ENCODE results near the gene TTC1. TPM values are rescaled to one million over a fixed set of nuclear protein-coding genes. Genes with fewer than 3 reads are reported as not detected.
"Not testable (repeated sequence)": the region's sequence is repeated elsewhere in the genome, so short reads cannot be mapped to it uniquely, and the experiment has no call there.

The TTC1 gene, protein sequence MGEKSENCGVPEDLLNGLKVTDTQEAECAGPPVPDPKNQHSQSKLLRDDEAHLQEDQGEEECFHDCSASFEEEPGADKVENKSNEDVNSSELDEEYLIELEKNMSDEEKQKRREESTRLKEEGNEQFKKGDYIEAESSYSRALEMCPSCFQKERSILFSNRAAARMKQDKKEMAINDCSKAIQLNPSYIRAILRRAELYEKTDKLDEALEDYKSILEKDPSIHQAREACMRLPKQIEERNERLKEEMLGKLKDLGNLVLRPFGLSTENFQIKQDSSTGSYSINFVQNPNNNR
- 51.1 TPM for polyA plus RNA-seq (2013)

DNA sequence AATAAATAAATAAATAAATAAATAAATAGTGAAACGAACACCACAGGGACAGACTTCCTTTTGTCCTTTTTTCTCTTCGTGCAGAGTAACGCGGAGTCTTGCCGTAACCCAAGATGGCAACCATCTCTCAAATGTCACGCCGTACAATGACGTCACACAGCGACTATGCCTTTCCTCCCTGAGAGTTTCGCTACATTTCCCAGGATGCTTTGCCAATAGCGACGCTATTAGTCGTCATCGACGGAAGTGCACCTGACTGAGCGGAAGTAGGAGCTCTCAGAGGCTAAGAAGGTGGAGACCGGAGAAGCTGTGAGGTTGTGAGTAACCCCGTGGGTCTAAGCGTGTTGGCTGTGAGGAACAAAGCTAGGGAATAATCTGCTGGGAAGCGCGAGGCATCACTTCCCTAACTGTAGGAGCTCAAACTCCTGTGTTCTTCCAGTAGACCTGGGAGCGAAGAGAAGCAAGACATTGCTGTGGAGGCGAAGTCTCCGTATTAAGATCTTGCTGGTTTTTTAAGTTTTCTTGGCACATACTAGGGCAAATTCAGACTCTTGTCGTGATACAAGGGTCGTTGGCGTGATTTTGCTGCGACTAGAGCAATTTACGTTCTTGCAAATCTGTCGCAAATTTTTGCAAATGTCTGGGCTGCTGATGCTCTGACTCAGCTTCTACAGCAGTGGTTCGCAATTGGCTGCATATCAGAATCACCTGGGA lies at the start of gene TTC1:
Gene TTC1, plus strand, starts transcription at position 263 of the 714 bp plus-strand sequence. CDS start 1,390 bp downstream, outside the sequence.
- Histone ChIP-seq H3K27me3 (replicated peaks in 2 of 5; ENCODE audit: control insufficient read depth in 4 of 5, insufficient read depth in 5 of 5, low read length in 4 of 5) (no peaks in the 10 kb centered on the region), H3K4me3 (ENCODE audit: control insufficient read depth in 1 of 7, extremely low read depth in 1 of 7, insufficient read depth in 4 of 7, low read depth in 2 of 7, low read length in 6 of 7) (peak within 1 kb of the TSS; percentile 66 to 100 (median 98)), H3K36me3 (ENCODE audit: control insufficient read depth in 4 of 4, insufficient read depth in 4 of 4, low read length in 3 of 4) (peaks cover 2 to 17% (median 13%) of the 10 kb centered on the region in 4 experiments), H3K9me3 (ENCODE audit: control extremely low read depth in 1 of 5, control insufficient read depth in 4 of 5, insufficient read depth in 2 of 5, low read depth in 1 of 5, low read length in 4 of 5) (no peaks in the 10 kb centered on the region), H3K4me1 (ENCODE audit: control extremely low read depth in 1 of 4, control insufficient read depth in 4 of 4, insufficient read depth in 4 of 4, low read length in 3 of 4) (peaks cover 8 to 18% (median 13%) of the 10 kb centered on the region in 4 experiments), H3K27ac (ENCODE audit: insufficient read depth in 1 of 2, low read depth in 1 of 2, low read length in 2 of 2, poor library complexity in 1 of 2, severe bottlenecking in 2 of 2) (peak within 1 kb of the TSS; percentile 85 to 93)
- ChIA-PET POLR2A (interaction anchor here (0.9 kb wide), 1 partner anchor 22 kb away, joined by 3 read pairs; no protein-coding TSS in a partner anchor), CTCF (interaction anchor here (1.0 to 1.9 kb wide), 2 partner anchors 12 to 22 kb away, joined by 4 to 15 read pairs; no protein-coding TSS in a partner anchor)
- DNase-seq = peak; percentile 99 to 100 (median 99)
- under 1% methylated on average over 28 of the region's 31 CpGs for WGBS (ENCODE audit: insufficient coverage)

DNA sequence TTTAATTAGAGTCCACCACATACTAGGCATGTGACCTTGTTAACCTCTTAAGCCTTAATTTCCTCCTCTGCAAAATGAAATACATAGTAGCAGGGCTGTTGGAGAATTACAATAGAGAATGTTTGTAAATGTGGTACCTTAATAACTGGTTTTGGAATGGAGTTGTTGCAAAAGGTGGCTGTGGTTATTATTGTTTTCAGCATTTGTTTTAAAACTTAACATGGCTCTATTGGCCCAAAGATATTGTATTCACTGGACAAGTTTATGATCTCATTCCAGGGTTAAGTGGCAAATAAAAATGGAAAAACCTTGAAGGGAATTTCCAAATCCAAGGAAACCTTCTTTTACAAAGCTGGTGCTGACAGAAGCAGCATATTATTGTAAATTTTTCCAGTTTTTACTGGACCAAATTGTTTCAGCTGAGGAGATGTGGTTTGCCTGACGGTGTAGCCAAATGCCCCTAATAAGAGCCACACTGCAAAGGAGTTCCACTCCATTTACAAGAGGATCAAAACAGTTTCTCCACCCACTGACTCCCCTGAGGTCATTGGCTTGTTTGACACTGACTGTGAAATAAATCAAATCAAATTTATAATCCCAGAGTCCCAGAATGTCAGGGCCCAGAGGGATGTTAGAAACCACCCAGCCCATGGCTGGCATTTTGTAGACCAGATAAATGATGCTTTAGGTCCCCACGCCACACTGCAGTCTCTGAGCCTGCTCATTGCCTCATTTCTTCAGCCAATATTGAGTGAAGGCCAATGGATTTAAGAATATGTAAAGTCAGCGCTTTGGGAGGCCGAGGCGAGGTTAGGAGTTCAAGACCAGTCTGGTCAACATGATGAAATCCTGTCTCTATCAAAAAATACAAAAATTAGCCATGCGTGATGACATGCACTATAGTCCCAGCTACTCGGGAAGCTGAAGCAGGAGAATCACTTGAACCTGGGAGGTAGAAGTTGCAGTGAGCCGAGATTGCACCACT lies 47.5 kb upstream of the TTC1 start:
- no peak overlapping the region for H3K27ac ChIP-seq (ENCODE audit: insufficient read depth in 1 of 2, low read depth in 1 of 2, low read length in 2 of 2, poor library complexity in 1 of 2, severe bottlenecking in 2 of 2)
- DNase-seq = no peak
- peaks cover 0 to 10% (median 6%) of the 10 kb centered on the region in 5 experiments for H3K27me3 ChIP-seq (replicated peaks in 2 of 5; ENCODE audit: control insufficient read depth in 4 of 5, insufficient read depth in 5 of 5, low read length in 4 of 5)
- no peak overlapping the region for H3K4me3 ChIP-seq (ENCODE audit: control insufficient read depth in 1 of 7, extremely low read depth in 1 of 7, insufficient read depth in 4 of 7, low read depth in 2 of 7, low read length in 6 of 7)
- H3K9me3 ChIP-seq (ENCODE audit: control extremely low read depth in 1 of 5, control insufficient read depth in 4 of 5, insufficient read depth in 2 of 5, low read depth in 1 of 5, low read length in 4 of 5) = no peaks in the 10 kb centered on the region
- CTCF ChIA-PET = interaction anchor here (1.8 kb wide), 1 partner anchor 674 kb away, joined by 3 read pairs; no protein-coding TSS in a partner anchor
- H3K36me3 ChIP-seq (ENCODE audit: control insufficient read depth in 4 of 4, insufficient read depth in 4 of 4, low read length in 3 of 4) = no peaks in the 10 kb centered on the region
- WGBS (ENCODE audit: insufficient coverage) = 100% methylated on average over 5 of the region's 8 CpGs
- no peaks in the 10 kb centered on the region for H3K4me1 ChIP-seq (ENCODE audit: control extremely low read depth in 1 of 4, control insufficient read depth in 4 of 4, insufficient read depth in 4 of 4, low read length in 3 of 4)
- POLR2A ChIA-PET = no interaction called here

DNA sequence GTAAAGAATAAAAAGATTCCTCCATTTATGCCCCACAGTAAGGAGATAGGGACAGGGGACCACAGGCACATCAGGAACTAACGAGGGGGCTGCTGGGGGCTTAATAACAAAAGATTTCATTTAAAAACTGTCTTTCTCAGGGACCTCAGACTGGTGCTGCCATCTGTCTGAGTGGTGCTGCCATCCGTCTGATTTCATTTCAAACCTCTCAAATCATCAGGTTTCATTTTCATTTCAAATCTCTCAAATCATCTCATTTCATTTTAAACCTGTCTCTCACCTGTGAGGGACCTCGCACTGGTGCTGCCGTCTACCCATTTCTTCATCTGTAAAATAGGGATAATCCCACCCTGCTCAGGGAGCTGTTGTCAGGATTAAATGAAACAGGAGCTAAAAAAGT lies 46.7 kb upstream of the TTC1 start:
- Histone ChIP-seq H3K27me3 (replicated peaks in 2 of 5; ENCODE audit: control insufficient read depth in 4 of 5, insufficient read depth in 5 of 5, low read length in 4 of 5) (peaks cover 0 to 13% (median 8%) of the 10 kb centered on the region in 5 experiments), H3K4me1 (ENCODE audit: control extremely low read depth in 1 of 4, control insufficient read depth in 4 of 4, insufficient read depth in 4 of 4, low read length in 3 of 4) (no peaks in the 10 kb centered on the region), H3K27ac (ENCODE audit: insufficient read depth in 1 of 2, low read depth in 1 of 2, low read length in 2 of 2, poor library complexity in 1 of 2, severe bottlenecking in 2 of 2) (no peak overlapping the region), H3K9me3 (ENCODE audit: control extremely low read depth in 1 of 5, control insufficient read depth in 4 of 5, insufficient read depth in 2 of 5, low read depth in 1 of 5, low read length in 4 of 5) (no peaks in the 10 kb centered on the region), H3K36me3 (ENCODE audit: control insufficient read depth in 4 of 4, insufficient read depth in 4 of 4, low read length in 3 of 4) (no peaks in the 10 kb centered on the region), H3K4me3 (ENCODE audit: control insufficient read depth in 1 of 7, extremely low read depth in 1 of 7, insufficient read depth in 4 of 7, low read depth in 2 of 7, low read length in 6 of 7) (no peak overlapping the region)
- ChIA-PET CTCF (interaction anchor here (1.8 kb wide), 1 partner anchor 675 kb away, joined by 3 read pairs; no protein-coding TSS in a partner anchor), POLR2A (no interaction called here)
- DNase-seq = no peak
- 97% methylated on average over 3 of the region's 4 CpGs for WGBS (ENCODE audit: insufficient coverage)

DNA sequence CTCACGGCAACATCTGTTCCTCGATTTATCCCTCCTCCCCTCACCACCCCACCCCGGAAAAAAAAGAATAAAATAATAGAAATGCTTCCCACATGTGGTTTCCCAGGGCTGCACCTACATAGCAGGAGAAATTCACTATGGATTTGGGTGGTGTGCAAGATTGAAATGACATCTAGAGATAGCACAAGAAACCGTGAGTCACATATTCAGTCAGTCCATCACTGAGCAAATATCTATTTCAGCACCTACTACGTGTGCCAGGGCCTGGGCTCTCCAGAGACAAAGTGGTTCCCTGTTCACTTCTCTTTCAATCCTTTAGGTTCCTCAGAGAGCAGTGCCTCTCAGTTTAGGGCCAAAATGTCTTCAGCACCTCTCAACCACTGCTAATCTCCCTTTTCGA lies 45.0 kb upstream of the TTC1 start:
- no peaks in the 10 kb centered on the region for H3K4me1 ChIP-seq (ENCODE audit: control extremely low read depth in 1 of 4, control insufficient read depth in 4 of 4, insufficient read depth in 4 of 4, low read length in 3 of 4)
- POLR2A ChIA-PET = interaction anchor here (0.9 kb wide), 1 partner anchor 10 kb away, joined by 3 read pairs; no protein-coding TSS in a partner anchor
- 96% methylated on average over 3 of the region's 6 CpGs for WGBS (ENCODE audit: insufficient coverage)
- no peak for DNase-seq
- no peak overlapping the region for H3K4me3 ChIP-seq (ENCODE audit: control insufficient read depth in 1 of 7, extremely low read depth in 1 of 7, insufficient read depth in 4 of 7, low read depth in 2 of 7, low read length in 6 of 7)
- H3K27ac ChIP-seq (ENCODE audit: insufficient read depth in 1 of 2, low read depth in 1 of 2, low read length in 2 of 2, poor library complexity in 1 of 2, severe bottlenecking in 2 of 2) = no peak overlapping the region
- H3K36me3 ChIP-seq (ENCODE audit: control insufficient read depth in 4 of 4, insufficient read depth in 4 of 4, low read length in 3 of 4) = no peaks in the 10 kb centered on the region
- CTCF ChIA-PET = interaction anchor here (0.9 to 2.3 kb wide), 7 partner anchors 10 to 678 kb away, joined by 3 to 9 read pairs (median 6); no protein-coding TSS in a partner anchor
- H3K9me3 ChIP-seq (ENCODE audit: control extremely low read depth in 1 of 5, control insufficient read depth in 4 of 5, insufficient read depth in 2 of 5, low read depth in 1 of 5, low read length in 4 of 5) = no peaks in the 10 kb centered on the region
- H3K27me3 ChIP-seq (replicated peaks in 2 of 5; ENCODE audit: control insufficient read depth in 4 of 5, insufficient read depth in 5 of 5, low read length in 4 of 5) = peaks cover 0 to 20% (median 16%) of the 10 kb centered on the region in 5 experiments

DNA sequence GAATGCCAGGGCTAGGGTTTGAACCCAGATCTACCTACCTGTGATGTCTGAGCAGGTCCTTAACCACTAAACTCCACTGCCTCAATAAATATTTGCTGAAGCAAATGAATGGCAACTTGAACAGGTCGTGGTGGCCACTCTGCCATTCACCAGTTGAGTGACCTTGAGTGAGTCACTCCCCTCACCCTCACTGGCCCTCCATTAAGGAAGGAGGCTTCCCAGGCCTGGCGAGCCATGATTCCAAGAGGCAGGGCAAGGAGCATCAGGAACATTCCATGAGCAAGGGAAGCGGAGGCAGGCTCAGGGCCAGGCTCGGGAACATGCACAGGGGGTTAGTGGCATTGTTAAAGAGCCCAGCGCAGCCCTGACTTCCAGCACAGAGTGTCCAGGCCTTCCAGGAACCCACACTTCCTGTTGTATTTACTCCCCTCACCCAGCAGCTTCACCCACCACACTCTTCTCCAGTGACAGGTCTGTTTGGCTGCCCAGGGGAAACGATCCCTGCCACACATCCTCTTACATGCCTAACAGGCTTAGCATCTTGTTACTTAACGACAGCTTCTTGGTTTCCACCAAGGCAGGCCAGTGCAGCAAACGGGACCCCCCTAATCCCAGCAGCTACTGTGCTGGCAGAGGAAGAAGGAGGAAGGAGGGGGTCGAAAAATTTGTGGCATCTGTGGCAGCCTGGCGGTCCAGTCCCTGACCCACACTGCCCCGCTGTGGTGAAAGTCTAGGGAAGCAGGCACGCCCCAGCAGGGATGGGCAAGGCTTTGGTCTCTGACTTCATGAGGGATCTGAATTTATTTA lies 43.7 kb upstream of the TTC1 start:
- Histone ChIP-seq H3K4me3 (ENCODE audit: control insufficient read depth in 1 of 7, extremely low read depth in 1 of 7, insufficient read depth in 4 of 7, low read depth in 2 of 7, low read length in 6 of 7) (no peak overlapping the region), H3K27me3 (replicated peaks in 2 of 5; ENCODE audit: control insufficient read depth in 4 of 5, insufficient read depth in 5 of 5, low read length in 4 of 5) (peaks cover 1 to 31% (median 18%) of the 10 kb centered on the region in 5 experiments), H3K4me1 (ENCODE audit: control extremely low read depth in 1 of 4, control insufficient read depth in 4 of 4, insufficient read depth in 4 of 4, low read length in 3 of 4) (no peaks in the 10 kb centered on the region), H3K9me3 (ENCODE audit: control extremely low read depth in 1 of 5, control insufficient read depth in 4 of 5, insufficient read depth in 2 of 5, low read depth in 1 of 5, low read length in 4 of 5) (no peaks in the 10 kb centered on the region), H3K36me3 (ENCODE audit: control insufficient read depth in 4 of 4, insufficient read depth in 4 of 4, low read length in 3 of 4) (no peaks in the 10 kb centered on the region), H3K27ac (ENCODE audit: insufficient read depth in 1 of 2, low read depth in 1 of 2, low read length in 2 of 2, poor library complexity in 1 of 2, severe bottlenecking in 2 of 2) (no peak overlapping the region)
- CTCF ChIA-PET = interaction anchor here (0.7 to 2.3 kb wide), 12 partner anchors 9 to 679 kb away, joined by 3 to 9 read pairs (median 4); no protein-coding TSS in a partner anchor
- peak; percentile 46 to 61 (median 61) for DNase-seq
- POLR2A ChIA-PET = interaction anchor here (0.9 kb wide), 1 partner anchor 8 kb away, joined by 3 read pairs; no protein-coding TSS in a partner anchor
- 66% methylated on average over 7 of the region's 12 CpGs for WGBS (ENCODE audit: insufficient coverage)

DNA sequence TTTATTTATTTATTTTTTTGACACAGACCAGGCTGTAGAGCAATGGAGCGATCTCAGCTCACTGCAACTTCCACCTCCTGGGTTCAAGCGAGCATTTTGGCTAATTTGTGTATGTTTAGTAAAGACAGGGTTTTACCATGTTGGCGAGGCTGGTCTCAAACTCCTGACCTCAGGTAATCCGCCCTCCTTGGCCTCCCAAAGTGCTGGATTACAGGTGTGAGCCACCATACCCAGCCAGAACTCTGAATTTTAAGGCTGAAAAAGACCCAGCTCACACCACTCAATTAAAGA lies 43.2 kb upstream of the TTC1 start:
- H3K4me1 ChIP-seq (ENCODE audit: control extremely low read depth in 1 of 4, control insufficient read depth in 4 of 4, insufficient read depth in 4 of 4, low read length in 3 of 4); DNase-seq; POLR2A ChIA-PET; H3K9me3 ChIP-seq (ENCODE audit: control extremely low read depth in 1 of 5, control insufficient read depth in 4 of 5, insufficient read depth in 2 of 5, low read depth in 1 of 5, low read length in 4 of 5); H3K36me3 ChIP-seq (ENCODE audit: control insufficient read depth in 4 of 4, insufficient read depth in 4 of 4, low read length in 3 of 4); H3K4me3 ChIP-seq (ENCODE audit: control insufficient read depth in 1 of 7, extremely low read depth in 1 of 7, insufficient read depth in 4 of 7, low read depth in 2 of 7, low read length in 6 of 7); H3K27ac ChIP-seq (ENCODE audit: insufficient read depth in 1 of 2, low read depth in 1 of 2, low read length in 2 of 2, poor library complexity in 1 of 2, severe bottlenecking in 2 of 2): not testable (repeated sequence)
- WGBS (ENCODE audit: insufficient coverage) = no CpG with 5 or more reads among the region's 4 CpGs
- peaks cover 5 to 37% (median 18%) of the 10 kb centered on the region in 5 experiments for H3K27me3 ChIP-seq (replicated peaks in 2 of 5; ENCODE audit: control insufficient read depth in 4 of 5, insufficient read depth in 5 of 5, low read length in 4 of 5)
- CTCF ChIA-PET = interaction anchor here (0.7 to 2.0 kb wide), 7 partner anchors 18 to 523 kb away, joined by 3 to 6 read pairs (median 4); no protein-coding TSS in a partner anchor
